HG02970 (cell line): ENCODE data around the gene USP5.

ENCODE experiments used
- ATAC-seq: cut with Tn5 transposase; IDR thresholded peaks from one replicate; pipeline ENCODE4 v1.9.1; 2021; ENCODE audit warnings: mild to moderate bottlenecking, moderate library complexity, moderate number of reproducible peaks; ENCODE audit not compliant: unreplicated experiment, low FRiP score

Gene USP5

GRCh38 chr12:6851921-6852650 is at the start of gene USP5:
Gene USP5 (plus strand): TSS chr12:6852150. CDS start chr12:6852180, 30 bp downstream.
- ATAC-seq: peak; percentile 76

GRCh38 chr12:6807170-6807569 is 44.8 kb upstream of the USP5 start:
- no peak for ATAC-seq

DNA sequence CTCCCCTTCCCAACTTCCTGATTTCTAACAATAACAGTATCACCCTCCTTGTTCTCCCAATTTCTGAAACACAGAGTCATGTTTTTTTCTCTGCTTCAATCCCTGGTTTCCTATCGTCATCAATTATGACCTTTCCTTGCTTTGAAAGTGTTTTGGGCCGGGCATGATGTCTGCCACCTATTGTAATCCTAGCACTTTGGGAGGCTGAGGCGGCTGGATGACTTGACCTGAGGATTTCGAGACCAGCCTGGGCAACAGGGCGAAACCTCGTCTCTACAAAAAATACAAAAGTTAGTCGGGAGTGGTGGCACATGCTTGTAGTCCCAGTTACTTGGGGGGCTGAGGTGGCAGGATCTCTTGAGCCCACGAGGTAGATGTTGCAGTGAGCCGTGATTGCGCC is 42.9 kb upstream of the USP5 start:
- no peak for ATAC-seq

DNA sequence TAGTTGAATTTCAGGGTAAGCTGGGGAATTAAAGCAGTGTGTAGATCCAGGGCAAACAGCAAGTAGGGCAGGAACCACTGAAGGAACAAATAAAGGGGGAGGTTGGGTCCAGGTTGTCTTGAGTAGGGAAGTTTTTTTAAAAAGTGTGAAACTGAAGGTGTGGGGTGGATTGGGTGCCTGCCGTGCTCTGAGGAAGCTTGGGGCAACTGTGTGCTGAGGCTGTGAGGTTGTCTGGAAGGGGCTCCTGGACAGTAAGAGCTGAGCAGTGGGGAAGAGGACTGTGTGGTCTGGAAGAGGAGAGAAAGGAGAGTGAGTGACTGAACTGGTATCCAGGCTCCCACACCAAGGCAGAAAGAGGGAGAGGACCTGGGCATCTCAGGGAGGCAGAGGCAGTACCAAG is 41.2 kb upstream of the USP5 start:
- no peak for ATAC-seq

DNA sequence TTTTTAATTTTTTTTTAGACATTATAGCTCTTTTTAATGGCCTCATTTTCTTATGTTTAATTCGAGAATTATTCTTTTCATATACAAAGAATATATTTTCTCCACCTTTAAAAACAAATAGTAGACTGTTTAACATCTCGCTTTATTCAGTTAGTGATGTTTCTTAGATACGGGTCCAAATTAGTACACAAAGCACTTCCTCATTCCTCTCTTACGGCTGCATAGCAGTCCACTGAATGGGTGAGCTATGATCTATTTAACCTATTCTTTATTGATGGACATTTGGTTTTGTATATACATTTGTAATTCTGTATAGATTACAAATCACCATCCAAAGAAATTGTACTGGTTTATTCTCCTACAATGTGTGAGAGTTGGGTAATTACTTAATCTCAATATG is 38.6 kb upstream of the USP5 start:
- ATAC-seq: no peak

DNA sequence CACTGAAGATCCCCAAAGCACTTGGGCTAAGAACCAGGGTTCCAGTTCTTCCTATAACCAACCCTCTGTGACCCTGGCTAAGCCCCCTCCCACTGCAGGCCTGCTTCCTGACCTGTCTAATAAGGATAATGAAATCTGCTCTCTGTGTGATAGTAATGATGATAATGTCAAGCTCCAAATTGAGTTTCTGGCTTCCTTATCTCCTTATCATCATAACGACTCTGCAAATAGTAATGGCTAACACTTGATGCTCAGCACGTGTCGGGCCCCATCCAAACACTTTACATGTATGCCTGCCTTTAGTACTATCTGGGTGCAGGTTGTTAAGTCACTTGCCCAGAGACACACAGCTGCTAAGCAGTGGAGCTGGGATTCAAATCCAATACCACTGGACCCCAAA is 35.4 kb upstream of the USP5 start:
- ATAC-seq: no peak

DNA sequence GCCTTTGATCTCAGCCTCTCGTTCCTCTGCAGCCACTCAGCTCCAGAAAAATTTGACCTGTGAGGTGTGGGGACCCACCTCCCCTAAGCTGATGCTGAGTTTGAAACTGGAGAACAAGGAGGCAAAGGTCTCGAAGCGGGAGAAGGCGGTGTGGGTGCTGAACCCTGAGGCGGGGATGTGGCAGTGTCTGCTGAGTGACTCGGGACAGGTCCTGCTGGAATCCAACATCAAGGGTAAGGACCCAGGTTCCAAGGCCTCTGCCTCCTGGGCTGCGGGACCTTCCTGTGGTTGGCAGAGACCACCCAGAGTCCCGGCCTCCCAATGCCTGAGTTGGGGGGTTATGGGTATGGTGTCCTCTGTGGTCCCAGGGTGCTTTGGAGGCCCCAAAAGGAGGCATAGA is 34.9 kb upstream of the USP5 start:
- no peak for ATAC-seq

DNA sequence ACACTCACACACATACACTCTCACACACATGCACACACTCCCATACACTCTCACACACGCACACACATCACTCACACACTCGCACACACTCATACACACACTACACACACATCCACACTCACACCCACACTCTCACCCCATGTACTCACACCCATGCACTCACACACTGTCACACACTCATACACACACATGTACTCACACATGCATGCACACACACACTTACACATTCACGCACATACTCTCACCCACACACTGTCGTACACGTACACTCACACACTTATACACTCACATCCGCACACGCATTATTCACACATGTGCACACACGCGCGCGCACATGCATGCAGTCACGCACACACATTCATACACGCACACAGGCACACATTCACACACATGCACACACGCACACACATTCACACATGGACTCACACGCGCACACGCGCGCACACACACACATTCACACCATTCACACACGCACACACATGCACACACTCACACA is 34.2 kb upstream of the USP5 start:
- ATAC-seq: no peak

- no peak for ATAC-seq
Measured at GRCh38 chr12:6818222-6818621, 33.7 kb upstream of the USP5 start.

- ATAC-seq: no peak
Measured at GRCh38 chr12:6818645-6819044, 33.3 kb upstream of the USP5 start.

GRCh38 chr12:6819106-6820030 is 32.6 kb upstream of the USP5 start:
- no peak for ATAC-seq

- ATAC-seq: no peak
Measured at GRCh38 chr12:6820166-6820565, 31.8 kb upstream of the USP5 start.

- ATAC-seq: no peak
Measured at GRCh38 chr12:6821591-6822425, 30.1 kb upstream of the USP5 start, which contains the start of gene GPR162. Gene GPR162 (plus strand): TSS chr12:6821821. CDS start chr12:6823899, 2,078 bp downstream.

DNA sequence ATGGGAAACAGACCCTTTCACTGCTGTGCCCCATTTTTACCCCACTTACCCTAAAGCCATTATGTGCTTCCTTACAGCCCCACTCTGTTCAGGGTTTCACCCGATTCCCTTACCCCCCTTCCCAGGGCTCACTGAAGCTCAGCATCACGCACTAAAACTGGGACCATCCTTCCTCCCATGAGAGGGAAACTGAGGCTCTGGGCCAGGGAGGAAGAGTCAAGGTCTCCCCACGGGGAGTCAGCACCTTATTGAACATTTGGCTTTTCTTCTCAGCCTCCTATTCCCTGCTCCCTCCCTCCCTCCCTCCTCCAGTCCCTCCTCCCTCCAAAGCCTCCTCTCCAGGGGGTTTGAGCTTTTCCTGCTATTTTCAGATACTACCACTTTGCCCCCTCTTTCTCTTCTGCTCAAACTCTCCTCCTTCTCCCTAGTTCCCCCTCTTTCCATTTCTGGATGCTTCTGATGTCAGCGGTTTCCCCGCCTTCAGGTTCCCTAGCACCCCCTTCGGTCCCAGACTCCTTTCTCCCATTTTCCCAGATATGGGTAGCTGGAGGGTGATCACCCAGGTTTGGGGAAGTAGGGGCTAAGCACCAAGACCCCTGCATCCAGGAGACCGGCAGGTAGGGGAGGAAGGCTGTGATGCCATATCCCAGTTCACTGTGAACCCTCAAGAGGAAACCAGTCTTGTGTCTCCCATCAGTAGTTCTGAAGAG is 29.4 kb upstream of the USP5 start:
- ATAC-seq: no peak

- ATAC-seq: no peak
Measured at GRCh38 chr12:6823182-6824084, 28.5 kb upstream of the USP5 start.

- no peak for ATAC-seq
Measured at GRCh38 chr12:6824085-6824775, 27.7 kb upstream of the USP5 start.

- ATAC-seq: no peak
Measured at GRCh38 chr12:6824901-6825381, 27.0 kb upstream of the USP5 start.
